ENCODE data around the gene AP2S1. TPM values are rescaled to one million over a fixed set of nuclear protein-coding genes. Genes with fewer than 3 reads are reported as not detected.

AP2S1 gene
- total and polyA plus RNA-seq, 2 of the 8 experiments (the other 6 are each of a cell fraction or from before 2014, with no cell fraction given), result 195 to 211 TPM

DNA sequence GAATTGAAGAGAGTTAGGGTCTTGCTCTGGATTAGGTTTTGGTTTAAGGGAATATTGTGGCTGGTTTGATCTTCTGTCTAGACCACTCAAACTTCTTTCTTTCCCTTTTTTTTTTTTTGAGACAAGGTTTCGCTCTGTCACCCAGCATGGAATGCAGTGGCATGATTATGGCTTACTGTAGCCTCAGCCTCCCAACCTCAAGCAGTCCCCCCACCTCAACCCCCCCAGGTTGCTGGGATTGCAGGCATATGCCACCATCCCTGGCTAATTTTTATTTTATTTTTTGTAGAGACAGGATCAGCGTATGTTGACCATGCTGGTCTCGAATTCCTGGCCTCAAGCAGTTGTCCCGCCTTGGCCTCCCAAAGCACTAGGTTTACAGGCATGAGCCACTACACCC lies 31.4 kb upstream of the AP2S1 start (continued):
- TF ChIP-seq CTCF (IDR thresholded peaks at IDR 0.05; ENCODE audit: control extremely low read depth in 1 of 3, insufficient read depth in 1 of 3, low read depth in 1 of 3, low read length in 3 of 3) (no peak), SIRT6 (IDR thresholded peaks at IDR 0.05; ENCODE audit: low read length) (no peak), NANOG (IDR thresholded peaks at IDR 0.05; ENCODE audit: insufficient read depth, low read depth, low read length, poor library complexity, severe bottlenecking) (no peak)

All from H1 (cell line).